B cell (primary cell): ENCODE results near the gene KCNG4.

Experiments
- EZH2 ChIP-seq: IDR thresholded peaks from 2 replicates; pipeline ENCODE4 v1.6.1; 2012; ENCODE audit warnings: borderline replicate concordance, low read depth, mild to moderate bottlenecking, moderate library complexity, low read length; ENCODE audit not compliant: insufficient read depth, poor library complexity, severe bottlenecking
- TF ChIP-seq, protein P1 (sequence below): fragments of 200-600 bp; IDR thresholded peaks from one replicate; pipeline ENCODE4 v1.8.0; 2022; ENCODE audit warnings: antibody characterized with exemption, mild to moderate bottlenecking

DNA sequence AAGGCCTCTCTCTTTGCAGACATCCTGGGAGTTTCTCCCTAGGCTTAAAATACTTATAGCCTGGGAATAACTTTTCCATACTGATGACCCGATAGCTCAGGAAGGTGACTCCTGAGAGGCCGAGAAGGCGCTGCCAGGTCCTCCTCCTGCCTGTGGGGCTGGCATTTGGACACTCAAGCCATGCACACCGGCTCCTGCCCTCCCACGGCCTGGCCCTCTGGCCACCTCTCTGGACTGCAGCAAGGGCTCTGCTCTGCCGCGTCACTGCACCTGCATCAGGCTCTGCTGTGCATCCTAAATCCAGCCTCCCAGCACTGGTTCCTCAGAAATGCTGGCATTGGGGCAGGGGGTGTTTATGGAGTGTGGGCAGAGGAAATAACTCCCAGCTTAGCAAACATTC lies 14.2 kb downstream of the KCNG4 start:
- no peak for TF ChIP-seq EZH2
- TF ChIP-seq, protein P1, sequence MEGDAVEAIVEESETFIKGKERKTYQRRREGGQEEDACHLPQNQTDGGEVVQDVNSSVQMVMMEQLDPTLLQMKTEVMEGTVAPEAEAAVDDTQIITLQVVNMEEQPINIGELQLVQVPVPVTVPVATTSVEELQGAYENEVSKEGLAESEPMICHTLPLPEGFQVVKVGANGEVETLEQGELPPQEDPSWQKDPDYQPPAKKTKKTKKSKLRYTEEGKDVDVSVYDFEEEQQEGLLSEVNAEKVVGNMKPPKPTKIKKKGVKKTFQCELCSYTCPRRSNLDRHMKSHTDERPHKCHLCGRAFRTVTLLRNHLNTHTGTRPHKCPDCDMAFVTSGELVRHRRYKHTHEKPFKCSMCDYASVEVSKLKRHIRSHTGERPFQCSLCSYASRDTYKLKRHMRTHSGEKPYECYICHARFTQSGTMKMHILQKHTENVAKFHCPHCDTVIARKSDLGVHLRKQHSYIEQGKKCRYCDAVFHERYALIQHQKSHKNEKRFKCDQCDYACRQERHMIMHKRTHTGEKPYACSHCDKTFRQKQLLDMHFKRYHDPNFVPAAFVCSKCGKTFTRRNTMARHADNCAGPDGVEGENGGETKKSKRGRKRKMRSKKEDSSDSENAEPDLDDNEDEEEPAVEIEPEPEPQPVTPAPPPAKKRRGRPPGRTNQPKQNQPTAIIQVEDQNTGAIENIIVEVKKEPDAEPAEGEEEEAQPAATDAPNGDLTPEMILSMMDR = no peak
